Urinary bladder (tissue), 4 donors: ENCODE data around the gene SUV39H1. TPM values are rescaled to one million over a fixed set of nuclear protein-coding genes. Genes with fewer than 3 reads are reported as not detected.

Experiments used
- DNase-seq: peaks from one replicate; pipeline ENCODE4 v3.0.0-alpha.2; 2015; ENCODE audit errors: extremely low spot score
- H3K27ac ChIP-seq: one replicate; pipeline ENCODE4 v1.5.1; 2013; ENCODE audit warnings: low read depth, mild to moderate bottlenecking, moderate library complexity
- H3K36me3 ChIP-seq: one replicate; pipeline ENCODE4 v1.6.1; 2013; ENCODE audit warnings: mild to moderate bottlenecking, moderate library complexity; ENCODE audit not compliant: insufficient read depth
- H3K4me1 ChIP-seq: one replicate; pipeline ENCODE4 v1.6.1; 2013; ENCODE audit warnings: mild to moderate bottlenecking, moderate library complexity; ENCODE audit not compliant: insufficient read depth
- H3K4me3 ChIP-seq: one replicate; pipeline ENCODE4 v1.5.1; 2013; ENCODE audit warnings: low read depth, low read length
- WGBS: extraction: QIAGEN DNeasy Blood & Tissue Kit; methylation state at CpG from one replicate; pipeline ENCODE4 v1.1.7; 2013; 5-methylcytosine and 5-hydroxymethylcytosine counted together
- polyA plus RNA-seq: library from polyadenylated mRNA; stranded (reverse); fragments of 200-250 nt; gene quantifications from one replicate; pipeline ENCODE4 v1.2.3, GENCODE V29; 2013
- small RNA-seq: library from RNA; depleted of rRNA; stranded (forward); fragments of <200 nt; gene quantifications from one replicate; pipeline ENCODE3, GENCODE V24; 2014
- total RNA-seq: library from RNA; depleted of rRNA; stranded (reverse); fragments of >200 nt; gene quantifications from one replicate; pipeline ENCODE4 v1.2.3, GENCODE V29; 2014
- donor health status: healthy with polysubstance abuse.
- donor health status: healthy.

The SUV39H1 gene
- total and polyA plus RNA-seq, 2 donors: 2.8 to 6.0 TPM

DNA sequence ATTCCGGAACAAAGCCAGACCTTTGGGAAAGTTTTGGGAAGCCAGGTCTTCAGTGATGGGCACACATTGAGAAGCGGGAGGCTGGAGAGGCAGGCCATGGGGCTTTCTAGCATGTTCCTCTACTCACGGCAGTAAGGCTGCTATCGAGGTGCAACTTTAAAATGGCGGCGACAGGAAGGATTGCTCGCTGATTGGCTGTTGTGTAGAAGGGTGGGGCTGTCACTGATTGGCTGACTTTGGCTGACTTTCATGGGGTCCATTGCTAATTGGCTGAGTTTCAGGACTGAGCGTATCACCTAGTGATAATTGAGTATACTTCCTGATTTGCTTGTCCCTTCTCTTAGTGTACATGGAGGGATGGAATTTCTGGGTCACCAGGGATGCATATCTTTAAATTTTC is 45.3 kb downstream of the SUV39H1 start:
- WGBS: 94% methylated on average over 8 of the region's 8 CpGs
- H3K36me3 ChIP-seq: no peaks in the 10 kb centered on the region
- no peak overlapping the region for H3K4me3 ChIP-seq
- no peaks in the 10 kb centered on the region for H3K4me1 ChIP-seq
- no peak overlapping the region for H3K27ac ChIP-seq
- no peak for DNase-seq

DNA sequence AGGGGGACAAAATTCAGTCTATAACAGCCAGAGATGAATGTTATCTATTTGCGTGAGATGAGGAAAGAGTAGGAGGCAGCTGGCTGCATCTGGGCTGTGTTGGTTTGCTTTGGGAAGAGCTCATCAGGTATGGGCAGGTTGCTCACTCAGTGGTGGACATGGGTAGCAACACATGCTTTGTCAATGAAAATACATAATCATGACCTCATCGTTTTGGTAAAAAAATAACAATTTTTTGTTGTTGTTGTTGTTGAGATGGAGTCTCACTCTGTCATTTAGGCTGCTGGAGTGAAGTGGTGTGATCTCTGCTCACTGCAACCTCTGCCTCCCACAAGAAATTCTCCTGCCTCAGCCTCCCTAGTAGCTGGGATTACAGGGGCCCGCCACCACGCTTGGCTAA is 48.7 kb downstream of the SUV39H1 start:
- no peak for DNase-seq
- Histone ChIP-seq H3K4me3 (no peak overlapping the region), H3K36me3 (no peaks in the 10 kb centered on the region), H3K4me1 (no peaks in the 10 kb centered on the region), H3K27ac (no peak overlapping the region)
- WGBS: 93% methylated on average over 4 of the region's 4 CpGs

DNA sequence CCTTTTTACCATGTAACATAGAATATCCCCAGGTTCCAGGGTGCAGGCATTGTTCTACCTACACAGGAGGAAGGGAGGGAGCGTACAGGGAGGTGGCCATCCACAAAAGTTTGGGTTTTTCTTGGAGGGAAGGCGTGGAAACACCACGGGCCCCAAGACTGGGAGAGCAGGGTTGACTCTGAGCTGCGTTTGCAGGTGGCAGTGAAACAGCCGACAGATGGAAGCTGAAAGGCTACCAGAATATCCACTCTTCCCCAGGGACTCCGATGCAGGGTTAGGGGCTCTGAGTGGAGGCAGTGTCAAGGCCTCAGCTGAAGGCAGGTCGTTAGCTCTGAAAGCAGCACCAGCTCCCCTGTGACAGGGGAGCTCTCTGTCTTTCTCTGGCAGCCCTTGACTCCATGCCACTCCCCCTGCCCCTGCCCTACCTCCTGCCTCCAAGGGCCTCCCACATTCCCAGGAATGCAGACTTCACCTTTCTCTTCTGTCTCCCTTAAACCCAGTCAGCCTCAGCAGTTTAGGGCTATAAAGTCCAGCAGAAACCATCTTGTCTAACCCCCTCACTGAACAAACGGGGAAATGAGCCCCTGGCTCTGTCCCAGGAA is 51.0 kb downstream of the SUV39H1 start:
- WGBS: 68% methylated on average over 8 of the region's 8 CpGs
- H3K4me1 ChIP-seq: no peaks in the 10 kb centered on the region
- no peak for DNase-seq
- no peaks in the 10 kb centered on the region for H3K36me3 ChIP-seq
- H3K4me3 ChIP-seq: no peak overlapping the region
- H3K27ac ChIP-seq: no peak overlapping the region

DNA sequence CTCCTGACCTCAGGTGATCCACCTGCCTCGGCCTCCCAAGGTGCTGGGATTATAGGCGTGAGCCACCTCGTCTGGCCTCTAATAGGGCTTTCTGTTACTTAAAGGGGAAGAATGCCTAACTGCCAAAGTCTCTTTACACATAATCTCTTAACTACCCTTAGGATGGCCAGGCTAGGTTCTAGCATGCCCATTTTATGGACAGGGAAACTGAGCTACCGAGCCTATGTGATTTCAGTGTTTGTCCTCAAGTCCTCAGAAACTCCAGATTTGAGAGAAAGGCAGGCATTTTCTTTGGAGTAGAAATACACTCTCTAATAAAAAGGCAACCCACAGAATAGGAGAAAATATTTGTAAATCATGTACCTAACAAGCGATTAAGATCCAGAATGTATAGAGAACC is 52.6 kb downstream of the SUV39H1 start:
- Histone ChIP-seq H3K36me3 (no peaks in the 10 kb centered on the region), H3K4me3 (no peak overlapping the region), H3K27ac (no peak overlapping the region), H3K4me1 (no peaks in the 10 kb centered on the region)
- no peak for DNase-seq
- WGBS: 82% methylated on average over 5 of the region's 5 CpGs

DNA sequence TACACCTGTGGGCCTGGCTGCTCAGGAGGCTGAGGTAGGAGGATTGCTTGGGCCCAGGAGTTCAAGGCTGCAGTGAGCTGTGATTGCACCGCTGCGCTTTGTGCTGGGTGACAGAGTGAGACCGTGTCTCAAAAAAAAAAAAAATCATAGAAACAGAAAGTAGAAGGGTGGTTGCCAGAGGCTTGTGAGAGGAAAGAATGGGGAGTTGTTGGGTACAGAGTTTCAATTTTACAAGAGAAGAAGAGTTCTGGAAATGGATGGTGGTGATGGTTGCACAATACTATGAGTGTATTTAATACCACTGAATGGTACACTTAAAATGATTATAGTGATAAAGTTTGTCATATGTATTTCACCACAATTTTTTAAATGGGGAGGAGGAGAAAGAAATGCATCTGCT is 54.8 kb downstream of the SUV39H1 start:
- H3K4me1 ChIP-seq: no peaks in the 10 kb centered on the region
- H3K4me3 ChIP-seq: no peak overlapping the region
- 87% methylated on average over 3 of the region's 3 CpGs for WGBS
- no peaks in the 10 kb centered on the region for H3K36me3 ChIP-seq
- no peak for DNase-seq
- no peak overlapping the region for H3K27ac ChIP-seq

DNA sequence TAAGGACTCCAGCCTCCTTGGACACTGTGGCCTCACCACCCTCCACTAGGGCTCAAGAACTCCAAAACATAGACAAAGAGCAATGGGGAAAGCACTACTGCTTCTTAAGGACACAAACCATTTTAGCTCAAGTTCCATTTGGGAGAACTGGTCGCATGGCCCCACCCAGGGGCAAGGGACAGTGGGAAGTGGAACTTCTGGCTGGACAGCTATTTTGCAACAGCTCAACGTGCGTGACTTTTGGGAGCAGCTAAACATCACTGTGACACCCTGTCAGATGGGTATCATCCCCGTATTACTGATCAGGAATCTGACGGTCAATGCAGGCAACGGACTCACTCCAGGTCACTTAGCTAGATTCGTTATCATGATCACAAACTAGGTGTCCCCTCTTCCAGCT is 56.0 kb downstream of the SUV39H1 start:
- Histone ChIP-seq H3K4me1 (no peaks in the 10 kb centered on the region), H3K27ac (no peak overlapping the region), H3K4me3 (no peak overlapping the region), H3K36me3 (no peaks in the 10 kb centered on the region)
- no peak for DNase-seq
- 75% methylated on average over 7 of the region's 7 CpGs for WGBS

DNA sequence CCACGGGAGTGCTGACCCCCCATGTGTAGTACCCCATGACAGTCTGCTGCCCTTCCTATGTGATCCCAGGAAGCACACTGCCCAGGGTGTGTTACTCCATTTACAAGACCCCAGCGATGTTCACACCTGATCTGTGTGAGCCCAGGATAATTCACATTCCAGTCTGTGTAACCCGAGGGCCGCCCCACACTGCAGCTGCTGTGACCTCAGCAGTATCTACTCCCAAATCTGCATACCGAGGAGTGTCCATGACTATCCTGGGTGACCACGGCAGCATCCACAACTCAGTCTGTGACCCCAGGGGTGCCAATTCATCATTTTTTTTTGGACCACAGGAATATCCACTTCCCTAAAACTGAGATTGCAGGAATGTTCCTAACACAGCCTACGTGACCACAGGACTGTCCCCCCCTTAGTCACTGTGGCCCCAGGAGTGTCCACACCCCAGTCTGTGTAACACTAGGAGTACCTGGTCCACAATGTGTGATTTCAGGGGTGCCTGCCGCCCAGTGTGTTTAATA is 57.2 kb downstream of the SUV39H1 start:
- Histone ChIP-seq H3K4me1 (no peaks in the 10 kb centered on the region), H3K27ac (no peak overlapping the region), H3K4me3 (no peak overlapping the region), H3K36me3 (no peaks in the 10 kb centered on the region)
- no peak for DNase-seq
- WGBS: 72% methylated on average over 8 of the region's 8 CpGs

DNA sequence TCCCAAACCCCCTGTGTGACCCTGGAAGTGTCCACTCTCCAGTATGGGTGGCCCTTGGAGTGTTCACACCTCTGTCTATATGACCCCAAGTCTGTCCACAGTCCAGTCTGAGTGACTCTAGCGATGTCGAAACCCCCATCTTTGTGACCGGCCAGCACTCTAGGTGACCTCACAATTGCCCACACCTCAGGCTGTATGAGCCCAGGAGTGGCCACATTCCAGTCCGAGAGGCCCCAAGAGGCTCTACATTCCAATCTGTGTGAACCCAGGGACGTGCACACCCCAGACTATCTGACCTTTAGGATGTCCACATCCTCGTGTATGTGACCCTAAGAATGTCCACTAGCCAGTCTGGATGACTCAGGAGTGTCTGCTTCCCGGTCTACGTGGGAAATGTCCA is 57.7 kb downstream of the SUV39H1 start:
- WGBS: 72% methylated on average over 8 of the region's 8 CpGs
- Histone ChIP-seq H3K4me1 (no peaks in the 10 kb centered on the region), H3K36me3 (no peaks in the 10 kb centered on the region), H3K27ac (no peak overlapping the region), H3K4me3 (no peak overlapping the region)
- DNase-seq: no peak

Small RNA genes lying within 50 kb of the gene (small RNA-seq; reads per million reads assigned to genes)
- gene RNU6-1056P: not detected

Other genes with a start within 250 kb of the SUV39H1 start
- 12.8 TPM for gene SLC38A5, start 226.5 kb upstream of the SUV39H1 start, total RNA-seq
- gene SLC38A5, start 226.5 kb upstream of the SUV39H1 start, polyA plus RNA-seq: 5.8 TPM
- gene FTSJ1, start 220.5 kb upstream of the SUV39H1 start, total RNA-seq: 21.8 TPM
- gene FTSJ1, start 220.5 kb upstream of the SUV39H1 start, polyA plus RNA-seq: 28.2 TPM
- 2.7 TPM for gene PORCN, start 187.7 kb upstream of the SUV39H1 start, total RNA-seq
- 19.0 TPM for gene PORCN, start 187.7 kb upstream of the SUV39H1 start, polyA plus RNA-seq
- 19.2 TPM for gene EBP, start 174.9 kb upstream of the SUV39H1 start, total RNA-seq
- 34.4 TPM for gene EBP, start 174.9 kb upstream of the SUV39H1 start, polyA plus RNA-seq
- gene TBC1D25, start 157.0 kb upstream of the SUV39H1 start, total RNA-seq: 3.7 TPM
- gene TBC1D25, start 157.0 kb upstream of the SUV39H1 start, polyA plus RNA-seq: 14.7 TPM
- gene RBM3, start 122.2 kb upstream of the SUV39H1 start, total RNA-seq: 198 TPM
- 205 TPM for gene RBM3, start 122.2 kb upstream of the SUV39H1 start, polyA plus RNA-seq
- gene WDR13, start 99.2 kb upstream of the SUV39H1 start, total RNA-seq: 55.0 TPM
- gene WDR13, start 99.2 kb upstream of the SUV39H1 start, polyA plus RNA-seq: 134 TPM
- gene WAS, start 12.9 kb upstream of the SUV39H1 start, total RNA-seq: 1.0 TPM
- gene WAS, start 12.9 kb upstream of the SUV39H1 start, polyA plus RNA-seq: 6.1 TPM
- gene GLOD5, start 65.0 kb downstream of the SUV39H1 start, total RNA-seq: not detected
- gene GLOD5, start 65.0 kb downstream of the SUV39H1 start, polyA plus RNA-seq: not detected
- gene GATA1, start 89.9 kb downstream of the SUV39H1 start, total RNA-seq: not detected
- 0.34 TPM for gene GATA1, start 89.9 kb downstream of the SUV39H1 start, polyA plus RNA-seq
- 63.8 TPM for gene HDAC6, start 105.3 kb downstream of the SUV39H1 start, total RNA-seq
- gene HDAC6, start 105.3 kb downstream of the SUV39H1 start, polyA plus RNA-seq: 42.0 TPM
- not detected for gene ERAS, start 129.8 kb downstream of the SUV39H1 start, total RNA-seq
- gene ERAS, start 129.8 kb downstream of the SUV39H1 start, polyA plus RNA-seq: 0.10 TPM
- gene PCSK1N, start 138.9 kb downstream of the SUV39H1 start, total RNA-seq: 1.1 TPM
- gene PCSK1N, start 138.9 kb downstream of the SUV39H1 start, polyA plus RNA-seq: 6.9 TPM
- 15.0 TPM for gene TIMM17B, start 201.0 kb downstream of the SUV39H1 start, total RNA-seq
- 54.4 TPM for gene TIMM17B, start 201.0 kb downstream of the SUV39H1 start, polyA plus RNA-seq
- 13.9 TPM for gene PQBP1, start 201.2 kb downstream of the SUV39H1 start, total RNA-seq
- gene PQBP1, start 201.2 kb downstream of the SUV39H1 start, polyA plus RNA-seq: 102 TPM
- 10.5 TPM for gene SLC35A2, start 214.9 kb downstream of the SUV39H1 start, total RNA-seq
- gene SLC35A2, start 214.9 kb downstream of the SUV39H1 start, polyA plus RNA-seq: 18.9 TPM
- gene PIM2, start 222.3 kb downstream of the SUV39H1 start, total RNA-seq: 4.0 TPM
- gene PIM2, start 222.3 kb downstream of the SUV39H1 start, polyA plus RNA-seq: 8.4 TPM